ENCODE data around the gene KCNJ4. TPM values are rescaled to one million over a fixed set of nuclear protein-coding genes. Genes with fewer than 3 reads are reported as not detected.
"Not testable (repeated sequence)": the region's sequence is repeated elsewhere in the genome, so short reads cannot be mapped to it uniquely, and the experiment has no call there.

Gene KCNJ4
- total RNA-seq, 4 donors from 2014 or later = not detected

DNA sequence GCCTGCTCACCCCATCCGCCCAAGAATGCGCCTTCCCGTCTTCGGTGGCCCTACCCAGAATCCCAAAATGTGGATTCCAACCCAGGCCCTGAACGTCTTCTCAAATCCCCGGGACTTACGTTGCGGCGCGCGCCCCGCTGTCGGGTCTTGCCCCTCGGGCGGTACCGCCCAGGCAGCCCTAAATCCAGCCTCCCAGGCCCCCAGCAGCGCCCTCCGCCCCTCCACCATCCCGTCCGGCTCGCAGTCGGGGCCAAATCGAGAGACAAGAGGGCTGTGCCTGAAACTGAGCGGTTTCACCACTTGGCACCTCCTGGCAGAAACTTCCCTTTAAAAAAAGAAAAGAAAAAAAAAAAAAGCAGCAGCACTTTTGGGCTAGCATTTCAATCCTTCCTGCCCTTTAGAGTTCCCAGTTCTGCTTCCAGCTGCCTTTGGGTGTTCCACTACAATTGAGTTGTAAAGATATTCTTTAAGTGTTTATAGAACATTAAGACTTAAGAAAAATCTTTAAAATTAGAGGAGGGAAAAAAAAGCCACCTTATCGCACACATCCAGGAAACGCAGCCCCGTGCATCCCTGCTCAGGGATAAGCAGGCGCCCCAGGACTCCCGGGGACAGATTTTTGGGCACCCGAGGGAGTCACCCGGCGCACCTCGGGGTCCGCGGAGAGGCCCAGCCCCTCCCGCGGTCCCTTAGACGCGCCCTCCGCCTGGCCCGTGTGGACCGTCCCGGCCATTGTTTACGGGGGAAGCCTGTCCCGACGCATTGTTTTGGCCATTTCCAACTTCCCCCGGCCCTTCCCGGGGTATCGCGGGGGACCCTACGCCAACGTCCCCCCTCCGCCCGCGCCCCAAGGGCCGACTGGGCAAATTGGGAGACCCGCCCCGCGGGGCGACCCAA is 57.6 kb downstream of the KCNJ4 start:
- Histone ChIP-seq H3K9me3 (no peaks in the 10 kb centered on the region), H3K4me3 (peak overlapping the region; percentile 62 to 98 (median 96)), H3K27me3 (no peaks in the 10 kb centered on the region), H3K4me1 (peaks cover 0 to 36% (median 29%) of the 10 kb centered on the region in 4 donors), H3K27ac (peak overlapping the region; percentile 90 to 97 (median 97)), H3K36me3 (no peaks in the 10 kb centered on the region)
- intact Hi-C loops (cut with DNase I; ENCODE audit: low total_unique reads) (no loop called here), in situ Hi-C loops (cut with MboI; ENCODE audit: low pct_ligation_motif_present in 1 of 4, low pct_unique_long_range_greater_than_20kb in 1 of 4, low sequenced_read_pairs in 3 of 4) (no loop called here)
- 5% methylated on average over 50 of the region's 60 CpGs; no CpG with 5 or more reads in 1 of the 2 donors for WGBS, 2 donors (ENCODE audit: low coverage in 1 of 2)
- DNase-seq = peak; percentile 59
- TF ChIP-seq EP300 (IDR thresholded peaks at IDR 0.05; ENCODE audit: low read depth) = no peak
- no peak for TF ChIP-seq POLR2AphosphoS5 (IDR thresholded peaks at IDR 0.05)
- TF ChIP-seq, protein P1, sequence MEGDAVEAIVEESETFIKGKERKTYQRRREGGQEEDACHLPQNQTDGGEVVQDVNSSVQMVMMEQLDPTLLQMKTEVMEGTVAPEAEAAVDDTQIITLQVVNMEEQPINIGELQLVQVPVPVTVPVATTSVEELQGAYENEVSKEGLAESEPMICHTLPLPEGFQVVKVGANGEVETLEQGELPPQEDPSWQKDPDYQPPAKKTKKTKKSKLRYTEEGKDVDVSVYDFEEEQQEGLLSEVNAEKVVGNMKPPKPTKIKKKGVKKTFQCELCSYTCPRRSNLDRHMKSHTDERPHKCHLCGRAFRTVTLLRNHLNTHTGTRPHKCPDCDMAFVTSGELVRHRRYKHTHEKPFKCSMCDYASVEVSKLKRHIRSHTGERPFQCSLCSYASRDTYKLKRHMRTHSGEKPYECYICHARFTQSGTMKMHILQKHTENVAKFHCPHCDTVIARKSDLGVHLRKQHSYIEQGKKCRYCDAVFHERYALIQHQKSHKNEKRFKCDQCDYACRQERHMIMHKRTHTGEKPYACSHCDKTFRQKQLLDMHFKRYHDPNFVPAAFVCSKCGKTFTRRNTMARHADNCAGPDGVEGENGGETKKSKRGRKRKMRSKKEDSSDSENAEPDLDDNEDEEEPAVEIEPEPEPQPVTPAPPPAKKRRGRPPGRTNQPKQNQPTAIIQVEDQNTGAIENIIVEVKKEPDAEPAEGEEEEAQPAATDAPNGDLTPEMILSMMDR (IDR thresholded peaks at IDR 0.05) = no peak
- no peak for TF ChIP-seq POLR2A (IDR thresholded peaks at IDR 0.05)

DNA sequence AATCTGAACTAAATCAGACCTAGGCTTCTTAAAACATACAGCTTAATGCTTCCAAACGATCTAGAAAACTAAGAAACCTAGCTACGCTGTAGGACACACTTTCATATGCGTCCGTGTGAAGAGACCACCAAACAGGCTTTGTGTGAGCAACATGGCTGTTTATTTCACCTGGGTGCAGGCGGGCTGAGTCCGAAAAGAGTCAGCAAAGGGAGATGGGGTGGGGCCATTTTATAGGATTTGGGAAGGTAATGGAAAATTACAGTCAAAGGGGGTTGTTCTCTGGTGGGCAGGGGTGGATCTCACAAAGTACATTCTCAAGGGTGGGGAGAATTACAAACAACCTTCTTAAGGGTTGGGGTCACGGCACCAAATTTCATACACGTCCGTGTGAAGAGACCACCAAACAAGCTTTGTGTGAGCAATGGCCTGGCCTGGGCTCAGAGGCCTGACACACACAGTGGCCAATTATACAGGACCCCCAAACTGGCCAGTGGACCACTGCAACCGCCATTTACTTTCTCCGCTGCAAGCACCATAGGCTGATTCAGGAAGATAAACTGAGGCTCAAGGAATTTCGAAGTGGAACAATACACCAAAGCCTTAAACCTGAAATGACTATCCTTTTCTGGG is 58.4 kb downstream of the KCNJ4 start:
- H3K27ac ChIP-seq = peak overlapping the region; percentile 90 to 97 (median 97)

DNA sequence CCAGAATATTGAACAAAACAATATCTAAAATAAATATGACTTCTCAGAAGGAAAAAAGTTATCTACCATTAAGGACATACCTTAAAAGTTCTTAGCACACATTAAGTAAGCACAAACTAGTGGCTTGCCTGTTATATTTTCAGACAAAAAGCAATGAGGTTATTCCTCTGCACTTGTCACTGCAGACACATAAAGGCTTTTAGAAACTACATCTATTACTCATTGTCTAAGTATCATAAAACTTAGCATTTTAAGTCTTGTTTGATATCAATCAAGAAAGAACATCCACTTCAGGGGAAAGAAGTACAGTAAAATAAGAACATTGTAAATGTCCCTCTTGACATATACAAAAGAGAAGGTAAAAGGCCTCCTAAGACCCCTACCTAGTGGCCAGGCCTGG is 59.1 kb downstream of the KCNJ4 start:
- DNase-seq; in situ Hi-C loops (cut with MboI; ENCODE audit: low pct_ligation_motif_present in 1 of 4, low pct_unique_long_range_greater_than_20kb in 1 of 4, low sequenced_read_pairs in 3 of 4); H3K27me3 ChIP-seq; H3K9me3 ChIP-seq; H3K4me3 ChIP-seq; H3K36me3 ChIP-seq; intact Hi-C loops (cut with DNase I; ENCODE audit: low total_unique reads): not testable (repeated sequence)
- Histone ChIP-seq H3K4me1 (peaks cover 0 to 35% (median 29%) of the 10 kb centered on the region in 4 donors), H3K27ac (peak overlapping the region; percentile 26 to 97 (median 97))

More for the DNA sequence above, 58.4 kb downstream of the KCNJ4 start:
- in situ Hi-C loops (cut with MboI; ENCODE audit: low pct_ligation_motif_present in 1 of 4, low pct_unique_long_range_greater_than_20kb in 1 of 4, low sequenced_read_pairs in 3 of 4); intact Hi-C loops (cut with DNase I; ENCODE audit: low total_unique reads); DNase-seq; H3K27me3 ChIP-seq; H3K9me3 ChIP-seq; H3K36me3 ChIP-seq: not testable (repeated sequence)
- 70 to 71% methylated on average over 2 to 12 of the region's 12 CpGs for WGBS, 2 donors (ENCODE audit: low coverage in 1 of 2)
- H3K4me3 ChIP-seq = peak overlapping the region in 3 of 4 donors; percentile 96 to 98 (median 97)
- H3K4me1 ChIP-seq = peaks cover 0 to 38% (median 29%) of the 10 kb centered on the region in 4 donors

DNA sequence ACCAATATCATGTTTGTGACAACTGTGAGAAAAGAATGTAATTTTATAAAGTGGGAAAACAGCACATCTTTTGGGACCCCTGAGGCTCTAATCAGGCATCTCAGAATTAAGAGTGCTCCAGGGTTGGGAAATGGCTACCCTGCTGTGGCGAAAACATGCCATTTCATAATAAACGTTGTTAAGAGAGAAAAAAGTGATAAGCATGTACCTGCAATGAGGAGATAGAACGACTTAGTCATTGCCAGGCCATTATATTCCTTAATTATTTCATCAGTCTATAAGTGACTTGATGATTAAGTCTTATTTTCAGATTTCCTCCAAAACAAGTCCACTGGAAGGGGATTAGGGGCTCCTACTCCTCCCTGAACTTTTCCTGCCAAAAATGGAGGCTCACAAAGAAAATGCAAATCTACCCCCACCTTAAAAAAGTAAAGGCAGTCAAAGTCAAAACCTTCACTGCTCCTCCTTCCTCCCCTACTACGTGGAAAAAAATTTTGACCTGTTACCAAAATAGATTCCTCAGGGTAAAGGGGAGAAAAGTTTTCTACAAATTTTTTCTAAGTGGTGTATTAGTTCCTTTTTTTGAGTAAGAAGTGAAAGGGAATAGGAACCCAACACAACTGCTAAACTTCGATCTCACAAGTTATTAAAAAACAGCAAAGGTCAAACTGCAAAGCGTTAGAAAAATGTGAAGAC is 59.9 kb downstream of the KCNJ4 start:
- H3K4me3 ChIP-seq; H3K9me3 ChIP-seq; in situ Hi-C loops (cut with MboI; ENCODE audit: low pct_ligation_motif_present in 1 of 4, low pct_unique_long_range_greater_than_20kb in 1 of 4, low sequenced_read_pairs in 3 of 4); intact Hi-C loops (cut with DNase I; ENCODE audit: low total_unique reads); H3K27me3 ChIP-seq; H3K36me3 ChIP-seq; DNase-seq: not testable (repeated sequence)
- H3K4me1 ChIP-seq = peaks cover 0 to 32% (median 26%) of the 10 kb centered on the region in 4 donors
- 33 to 55% methylated on average over 4 to 6 of the region's 6 CpGs for WGBS, 2 donors (ENCODE audit: low coverage in 1 of 2)
- peak overlapping the region in 3 of 4 donors; percentile 45 to 97 (median 97) for H3K27ac ChIP-seq

DNA sequence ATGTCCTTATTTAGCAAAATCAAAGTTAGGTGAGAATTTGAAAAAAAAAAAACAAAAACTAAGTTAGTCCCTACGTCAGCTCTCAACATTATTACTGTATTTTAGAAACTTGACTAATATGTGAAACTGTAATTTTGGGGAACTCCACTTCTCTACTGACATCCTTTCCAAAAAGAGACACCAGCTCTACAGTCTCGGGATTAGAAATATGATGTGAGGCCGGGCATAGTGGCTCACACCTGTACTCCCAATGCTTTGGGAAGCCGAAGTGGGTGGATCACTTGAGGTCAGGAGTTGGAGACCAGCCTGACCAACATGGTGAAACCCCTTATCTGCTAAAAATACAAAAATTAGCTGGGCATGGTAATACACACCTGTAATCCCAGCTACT is 65.6 kb downstream of the KCNJ4 start:
- in situ Hi-C loops (cut with MboI; ENCODE audit: low pct_ligation_motif_present in 1 of 4, low pct_unique_long_range_greater_than_20kb in 1 of 4, low sequenced_read_pairs in 3 of 4); H3K27ac ChIP-seq; H3K36me3 ChIP-seq; intact Hi-C loops (cut with DNase I; ENCODE audit: low total_unique reads); H3K4me3 ChIP-seq; H3K27me3 ChIP-seq; H3K4me1 ChIP-seq; DNase-seq; H3K9me3 ChIP-seq: not testable (repeated sequence)
- 48 to 68% methylated on average over 4 of the region's 4 CpGs for WGBS, 2 donors (ENCODE audit: low coverage in 1 of 2)

DNA sequence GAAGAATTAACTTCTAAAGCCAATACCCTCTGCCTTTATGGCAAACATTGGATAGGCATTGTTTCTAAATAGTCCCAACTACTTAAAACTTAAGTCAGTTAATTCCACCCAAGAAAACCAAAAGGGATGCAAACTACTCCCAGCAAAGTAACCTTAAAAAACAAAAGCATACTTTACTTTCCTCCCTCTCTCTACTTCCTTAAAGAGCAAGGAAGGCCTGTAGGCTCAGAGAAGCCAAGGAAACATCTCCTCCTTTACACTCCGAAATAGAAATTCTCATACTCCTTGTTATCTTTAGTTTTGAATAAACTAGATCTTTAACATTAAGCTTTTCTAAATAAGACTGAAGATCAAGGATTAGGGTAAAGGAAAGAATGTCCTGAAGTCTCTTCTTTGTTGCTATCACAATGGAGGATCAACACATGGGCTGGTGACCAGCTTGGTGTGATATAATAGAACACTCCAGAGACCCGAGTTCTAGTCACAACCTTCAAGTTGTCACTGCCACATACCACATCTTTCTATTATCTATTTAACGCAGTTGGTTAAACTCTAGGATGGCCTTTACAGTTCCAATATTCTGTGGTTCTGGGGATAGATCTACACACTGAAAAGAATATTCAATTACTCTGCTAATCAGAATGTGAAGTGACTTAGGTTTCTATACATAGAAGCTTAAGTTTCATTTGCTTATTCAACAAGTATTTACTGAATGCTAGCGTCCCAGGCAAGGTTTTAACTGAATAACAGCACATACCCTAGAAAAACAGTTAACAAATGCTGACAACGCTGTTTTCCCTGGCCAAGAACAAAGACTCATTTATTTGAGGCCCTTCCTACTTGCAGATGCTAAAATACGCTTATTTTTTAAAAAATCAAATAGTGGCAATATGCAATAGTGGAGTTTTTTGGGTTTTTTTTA is 66.2 kb downstream of the KCNJ4 start:
- in situ Hi-C loops (cut with MboI; ENCODE audit: low pct_ligation_motif_present in 1 of 4, low pct_unique_long_range_greater_than_20kb in 1 of 4, low sequenced_read_pairs in 3 of 4); intact Hi-C loops (cut with DNase I; ENCODE audit: low total_unique reads); H3K27ac ChIP-seq; H3K4me1 ChIP-seq; DNase-seq; H3K36me3 ChIP-seq; H3K9me3 ChIP-seq; H3K27me3 ChIP-seq; H3K4me3 ChIP-seq: not testable (repeated sequence)
- WGBS, 2 donors (ENCODE audit: low coverage in 1 of 2) = 74 to 76% methylated on average over 5 to 6 of the region's 6 CpGs

DNA sequence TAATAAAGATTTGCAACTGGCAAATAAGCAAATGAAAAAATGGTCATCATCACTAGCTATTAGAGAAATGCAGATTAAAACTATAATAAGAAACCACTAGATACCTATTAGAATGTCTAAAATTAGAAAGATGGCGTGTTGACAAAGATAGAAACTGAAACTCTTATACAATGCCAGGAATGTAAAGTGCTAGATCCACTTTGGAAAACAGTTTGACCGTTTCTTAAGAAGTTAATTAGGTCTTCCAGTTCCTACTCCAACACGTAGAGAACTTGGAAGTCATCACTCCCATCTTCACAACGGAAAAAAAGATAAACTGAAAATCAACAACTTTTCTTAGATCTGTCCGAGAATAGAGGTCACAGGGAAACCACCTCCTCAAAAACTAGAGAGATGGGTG is 68.1 kb downstream of the KCNJ4 start:
- H3K4me3 ChIP-seq; H3K9me3 ChIP-seq; H3K4me1 ChIP-seq; H3K27ac ChIP-seq; H3K36me3 ChIP-seq; DNase-seq; in situ Hi-C loops (cut with MboI; ENCODE audit: low pct_ligation_motif_present in 1 of 4, low pct_unique_long_range_greater_than_20kb in 1 of 4, low sequenced_read_pairs in 3 of 4); intact Hi-C loops (cut with DNase I; ENCODE audit: low total_unique reads); H3K27me3 ChIP-seq: not testable (repeated sequence)
- 52 to 67% methylated on average over 5 of the region's 5 CpGs for WGBS, 2 donors (ENCODE audit: low coverage in 1 of 2)
